Progenitor cell of endocrine pancreas (in vitro differentiated cells): ENCODE measurements around the gene TRPM4. TPM values are rescaled to one million over a fixed set of nuclear protein-coding genes. Genes with fewer than 3 reads are reported as not detected.
"Not testable (repeated sequence)": the region's sequence is repeated elsewhere in the genome, so short reads cannot be mapped to it uniquely, and the experiment has no call there.

Source experiments
- DNase-seq: peaks from one replicate; pipeline ENCODE4 v3.0.0; 2021; ENCODE audit warnings: low spot score; ENCODE audit not compliant: unreplicated experiment
- H3K27ac Mint-ChIP-seq: 2 replicates; pipeline ENCODE4 v1.8.0; 2021; ENCODE audit warnings: mild to moderate bottlenecking, moderate library complexity, mixed read lengths
- H3K27me3 Mint-ChIP-seq: 2 replicates; pipeline ENCODE4 v1.8.0; 2021; ENCODE audit warnings: mixed read lengths
- H3K36me3 Mint-ChIP-seq: 2 replicates; pipeline ENCODE4 v1.8.0; 2022; ENCODE audit warnings: mixed read lengths; ENCODE audit not compliant: insufficient read depth
- H3K4me1 Mint-ChIP-seq: 2 replicates; pipeline ENCODE4 v1.8.0; 2021; ENCODE audit warnings: low read depth, mixed read lengths
- H3K4me3 Mint-ChIP-seq: 2 replicates; pipeline ENCODE4 v1.8.0; 2021; ENCODE audit warnings: low read depth, mild to moderate bottlenecking, moderate library complexity, mixed read lengths
- H3K9me3 Mint-ChIP-seq: 2 replicates; pipeline ENCODE4 v1.8.0; 2021; ENCODE audit warnings: low read depth, mixed read lengths
- total RNA-seq: library from RNA; stranded (reverse); gene quantifications from 2 replicates; pipeline ENCODE4 v1.2.1, GENCODE V29; 2021
- TF ChIP-seq, protein P1 (sequence below): fragments of 200-600 bp; sonication (generic); IDR thresholded peaks from one replicate; pipeline ENCODE4 v1.5.0; 2021; ENCODE audit warnings: antibody characterized with exemption, mild to moderate bottlenecking; ENCODE audit not compliant: unreplicated experiment

TRPM4 gene
- total RNA-seq, 1 donor from 2014 or later: 16.9 TPM

DNA sequence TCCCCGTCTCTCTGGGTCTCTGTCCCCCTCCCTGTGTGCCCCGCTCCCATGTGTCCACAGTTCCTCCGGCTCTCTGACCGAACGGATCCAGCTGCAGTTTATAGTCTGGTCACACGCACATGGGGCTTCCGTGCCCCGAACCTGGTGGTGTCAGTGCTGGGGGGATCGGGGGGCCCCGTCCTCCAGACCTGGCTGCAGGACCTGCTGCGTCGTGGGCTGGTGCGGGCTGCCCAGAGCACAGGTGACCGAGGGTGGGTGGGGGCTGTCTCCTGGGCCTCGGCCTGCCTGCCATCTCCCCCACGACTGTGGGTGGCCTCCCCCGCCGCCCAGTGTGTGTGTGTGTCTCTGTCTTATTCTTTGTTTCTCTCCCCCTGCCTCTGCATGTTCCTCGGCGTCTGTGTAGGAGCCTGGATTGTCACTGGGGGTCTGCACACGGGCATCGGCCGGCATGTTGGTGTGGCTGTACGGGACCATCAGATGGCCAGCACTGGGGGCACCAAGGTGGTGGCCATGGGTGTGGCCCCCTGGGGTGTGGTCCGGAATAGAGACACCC lies 10.3 kb downstream of the TRPM4 start:
- Mint-ChIP-seq H3K36me3 (peaks cover 1% of the 10 kb centered on the region), H3K27me3 (peaks cover 37% of the 10 kb centered on the region), H3K4me3 (no peak overlapping the region), H3K9me3 (no peaks in the 10 kb centered on the region), H3K27ac (no peak overlapping the region), H3K4me1 (peaks cover 5% of the 10 kb centered on the region)
- DNase-seq: no peak
- TF ChIP-seq, protein P1, sequence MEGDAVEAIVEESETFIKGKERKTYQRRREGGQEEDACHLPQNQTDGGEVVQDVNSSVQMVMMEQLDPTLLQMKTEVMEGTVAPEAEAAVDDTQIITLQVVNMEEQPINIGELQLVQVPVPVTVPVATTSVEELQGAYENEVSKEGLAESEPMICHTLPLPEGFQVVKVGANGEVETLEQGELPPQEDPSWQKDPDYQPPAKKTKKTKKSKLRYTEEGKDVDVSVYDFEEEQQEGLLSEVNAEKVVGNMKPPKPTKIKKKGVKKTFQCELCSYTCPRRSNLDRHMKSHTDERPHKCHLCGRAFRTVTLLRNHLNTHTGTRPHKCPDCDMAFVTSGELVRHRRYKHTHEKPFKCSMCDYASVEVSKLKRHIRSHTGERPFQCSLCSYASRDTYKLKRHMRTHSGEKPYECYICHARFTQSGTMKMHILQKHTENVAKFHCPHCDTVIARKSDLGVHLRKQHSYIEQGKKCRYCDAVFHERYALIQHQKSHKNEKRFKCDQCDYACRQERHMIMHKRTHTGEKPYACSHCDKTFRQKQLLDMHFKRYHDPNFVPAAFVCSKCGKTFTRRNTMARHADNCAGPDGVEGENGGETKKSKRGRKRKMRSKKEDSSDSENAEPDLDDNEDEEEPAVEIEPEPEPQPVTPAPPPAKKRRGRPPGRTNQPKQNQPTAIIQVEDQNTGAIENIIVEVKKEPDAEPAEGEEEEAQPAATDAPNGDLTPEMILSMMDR: no peak

DNA sequence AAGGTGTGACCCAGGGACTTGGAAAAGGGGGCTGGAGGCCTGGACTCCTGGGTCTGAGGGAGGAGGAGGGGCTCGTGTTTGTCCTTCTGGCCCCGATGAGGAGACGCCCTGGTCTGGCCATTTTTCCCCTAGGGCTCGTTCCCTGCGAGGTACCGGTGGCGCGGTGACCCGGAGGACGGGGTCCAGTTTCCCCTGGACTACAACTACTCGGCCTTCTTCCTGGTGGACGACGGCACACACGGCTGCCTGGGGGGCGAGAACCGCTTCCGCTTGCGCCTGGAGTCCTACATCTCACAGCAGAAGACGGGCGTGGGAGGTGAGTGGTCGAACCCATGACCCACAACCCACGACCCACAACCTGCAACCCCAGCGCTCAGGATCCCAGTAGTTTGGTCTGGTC lies 10.8 kb downstream of the TRPM4 start:
- Mint-ChIP-seq H3K9me3 (no peaks in the 10 kb centered on the region), H3K4me1 (peaks cover 5% of the 10 kb centered on the region), H3K27ac (no peak overlapping the region), H3K27me3 (peaks cover 37% of the 10 kb centered on the region), H3K36me3 (peaks cover 1% of the 10 kb centered on the region), H3K4me3 (no peak overlapping the region)
- TF ChIP-seq, protein P1: no peak
- no peak for DNase-seq

DNA sequence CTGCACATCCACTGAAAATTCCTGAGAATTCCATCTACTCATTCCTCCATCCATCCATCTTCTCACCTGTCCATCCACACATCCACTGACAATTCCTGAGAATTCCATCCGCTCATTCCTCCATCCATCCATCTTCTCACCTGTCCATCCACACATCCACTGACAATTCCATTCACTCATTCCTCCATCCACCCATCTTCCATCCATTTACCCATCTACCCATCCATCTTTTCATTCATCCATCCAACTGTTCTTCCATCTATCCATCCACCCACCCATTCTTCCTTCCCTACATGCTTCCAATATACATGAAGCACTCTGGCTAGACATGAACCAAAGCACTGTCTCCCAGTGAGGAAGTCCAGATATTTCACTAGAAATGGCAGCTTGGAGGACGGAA lies 15.6 kb downstream of the TRPM4 start:
- H3K9me3 Mint-ChIP-seq: no peaks in the 10 kb centered on the region
- no peak overlapping the region for H3K27ac Mint-ChIP-seq
- no peak for DNase-seq
- peaks cover 20% of the 10 kb centered on the region for H3K27me3 Mint-ChIP-seq
- peaks cover 4% of the 10 kb centered on the region for H3K4me1 Mint-ChIP-seq
- no peak overlapping the region for H3K4me3 Mint-ChIP-seq
- peaks cover 2% of the 10 kb centered on the region for H3K36me3 Mint-ChIP-seq
- TF ChIP-seq, protein P1: no peak

DNA sequence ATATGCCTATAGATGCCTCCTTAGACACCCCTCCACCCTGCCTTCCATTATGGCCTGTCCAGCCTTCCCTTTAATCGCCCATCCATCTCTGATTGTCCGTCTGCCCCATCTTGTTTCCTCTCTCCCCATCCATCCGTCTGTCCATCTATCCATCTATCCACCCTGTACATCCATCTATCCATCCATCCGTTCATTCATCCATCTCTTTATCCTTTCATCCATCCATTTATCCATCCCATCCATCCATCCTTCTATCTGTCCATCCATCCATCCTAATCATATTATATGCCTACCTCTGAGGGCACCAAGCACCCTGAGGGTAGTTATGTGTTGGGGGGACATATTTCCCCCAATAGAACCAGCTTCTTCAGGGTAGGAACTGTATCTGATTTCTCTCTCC lies 23.1 kb downstream of the TRPM4 start:
- Mint-ChIP-seq H3K9me3 (peaks cover 4% of the 10 kb centered on the region), H3K27me3 (peaks cover 20% of the 10 kb centered on the region), H3K27ac (no peak overlapping the region), H3K4me3 (no peak overlapping the region), H3K4me1 (no peaks in the 10 kb centered on the region), H3K36me3 (peaks cover 13% of the 10 kb centered on the region)
- DNase-seq: no peak
- TF ChIP-seq, protein P1: no peak

DNA sequence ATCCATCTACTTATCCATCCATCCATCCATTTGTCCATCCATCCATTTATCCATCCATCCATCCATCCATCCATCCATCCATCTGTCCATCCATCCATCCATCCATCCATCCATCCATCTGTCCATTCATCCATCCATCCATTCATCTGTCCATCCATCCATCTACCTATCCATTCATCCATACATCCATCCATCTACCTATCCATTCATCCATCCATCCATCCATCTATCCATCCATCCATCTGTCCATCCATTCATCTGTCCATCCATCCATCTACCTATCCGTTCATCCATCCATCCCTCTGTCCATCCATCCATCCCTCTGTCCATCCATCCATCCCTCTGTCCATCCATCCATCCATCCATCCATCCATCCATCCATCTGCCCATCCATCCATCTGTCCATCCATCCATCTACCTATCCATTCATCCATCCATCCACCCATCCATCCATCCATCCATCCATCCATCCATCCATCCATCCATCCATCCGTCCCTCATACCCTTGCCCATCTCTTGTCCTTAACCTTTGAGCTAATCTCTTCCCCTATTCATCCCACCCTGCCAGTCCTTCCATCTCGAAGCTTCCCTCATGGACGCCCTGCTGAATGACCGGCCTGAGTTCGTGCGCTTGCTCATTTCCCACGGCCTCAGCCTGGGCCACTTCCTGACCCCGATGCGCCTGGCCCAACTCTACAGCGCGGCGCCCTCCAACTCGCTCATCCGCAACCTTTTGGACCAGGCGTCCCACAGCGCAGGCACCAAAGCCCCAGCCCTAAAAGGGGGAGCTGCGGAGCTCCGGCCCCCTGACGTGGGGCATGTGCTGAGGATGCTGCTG lies 24.6 kb downstream of the TRPM4 start:
- not testable (repeated sequence) for H3K4me1 Mint-ChIP-seq, H3K9me3 Mint-ChIP-seq, H3K4me3 Mint-ChIP-seq, DNase-seq, H3K27ac Mint-ChIP-seq
- Mint-ChIP-seq H3K27me3 (peaks cover 19% of the 10 kb centered on the region), H3K36me3 (peaks cover 12% of the 10 kb centered on the region)

DNA sequence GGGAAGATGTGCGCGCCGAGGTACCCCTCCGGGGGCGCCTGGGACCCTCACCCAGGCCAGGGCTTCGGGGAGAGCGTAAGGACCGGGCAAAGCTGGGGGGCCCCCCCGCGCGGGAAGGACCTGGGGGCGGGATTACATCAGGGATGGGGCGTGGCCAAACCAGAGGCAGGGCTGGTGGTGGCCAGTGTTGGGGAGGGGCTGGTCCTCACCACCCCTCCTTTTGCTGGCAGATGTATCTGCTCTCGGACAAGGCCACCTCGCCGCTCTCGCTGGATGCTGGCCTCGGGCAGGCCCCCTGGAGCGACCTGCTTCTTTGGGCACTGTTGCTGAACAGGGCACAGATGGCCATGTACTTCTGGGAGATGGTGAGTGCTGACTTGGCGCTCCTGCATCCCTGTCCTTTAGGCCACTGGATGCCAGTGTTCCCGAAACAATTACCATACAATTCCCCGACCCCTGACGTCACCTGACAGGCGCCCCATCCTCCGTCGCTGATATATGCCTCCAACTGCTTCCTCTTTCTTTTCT lies 25.3 kb downstream of the TRPM4 start:
- no peak for DNase-seq
- Mint-ChIP-seq H3K9me3 (peaks cover 4% of the 10 kb centered on the region), H3K4me1 (no peaks in the 10 kb centered on the region)

More for the DNA sequence above, 25.3 kb downstream of the TRPM4 start:
- Mint-ChIP-seq H3K27me3 (peaks cover 24% of the 10 kb centered on the region), H3K36me3 (peaks cover 12% of the 10 kb centered on the region), H3K27ac (no peak overlapping the region), H3K4me3 (no peak overlapping the region)
- TF ChIP-seq, protein P1: no peak
